Measurements from ENCODE around the gene PCNT. TPM values are rescaled to one million over a fixed set of nuclear protein-coding genes. Genes with fewer than 3 reads are reported as not detected.

PCNT gene
- total RNA-seq, 6 donors from 2014 or later = 24.9 to 130 (median 44.4) TPM

GRCh38 chr21:46329796-46330195, 5.8 kb downstream of the PCNT start:
- Histone ChIP-seq H3K27ac (no peak overlapping the region), H3K4me1 (peaks cover 6 to 10% (median 9%) of the 10 kb centered on the region in 4 donors), H3K4me3 (no peak overlapping the region), H3K36me3 (peaks cover 0 to 45% (median 14%) of the 10 kb centered on the region in 4 donors), H3K9me3 (no peaks in the 10 kb centered on the region), H3K27me3 (no peaks in the 10 kb centered on the region)
- no peak for DNase-seq
- TF ChIP-seq, protein P1, sequence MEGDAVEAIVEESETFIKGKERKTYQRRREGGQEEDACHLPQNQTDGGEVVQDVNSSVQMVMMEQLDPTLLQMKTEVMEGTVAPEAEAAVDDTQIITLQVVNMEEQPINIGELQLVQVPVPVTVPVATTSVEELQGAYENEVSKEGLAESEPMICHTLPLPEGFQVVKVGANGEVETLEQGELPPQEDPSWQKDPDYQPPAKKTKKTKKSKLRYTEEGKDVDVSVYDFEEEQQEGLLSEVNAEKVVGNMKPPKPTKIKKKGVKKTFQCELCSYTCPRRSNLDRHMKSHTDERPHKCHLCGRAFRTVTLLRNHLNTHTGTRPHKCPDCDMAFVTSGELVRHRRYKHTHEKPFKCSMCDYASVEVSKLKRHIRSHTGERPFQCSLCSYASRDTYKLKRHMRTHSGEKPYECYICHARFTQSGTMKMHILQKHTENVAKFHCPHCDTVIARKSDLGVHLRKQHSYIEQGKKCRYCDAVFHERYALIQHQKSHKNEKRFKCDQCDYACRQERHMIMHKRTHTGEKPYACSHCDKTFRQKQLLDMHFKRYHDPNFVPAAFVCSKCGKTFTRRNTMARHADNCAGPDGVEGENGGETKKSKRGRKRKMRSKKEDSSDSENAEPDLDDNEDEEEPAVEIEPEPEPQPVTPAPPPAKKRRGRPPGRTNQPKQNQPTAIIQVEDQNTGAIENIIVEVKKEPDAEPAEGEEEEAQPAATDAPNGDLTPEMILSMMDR (IDR thresholded peaks at IDR 0.05) = no peak
- no peak for TF ChIP-seq EP300 (IDR thresholded peaks at IDR 0.05)
- TF ChIP-seq POLR2A (IDR thresholded peaks at IDR 0.05) = no peak
- no peak for TF ChIP-seq POLR2AphosphoS5 (IDR thresholded peaks at IDR 0.05)
- no peak for ATAC-seq (ENCODE audit: low FRiP score in 2 of 2)
- WGBS, 2 donors = 94 to 96% methylated on average over 2 of the region's 2 CpGs

GRCh38 chr21:46334351-46335140, 10.6 kb downstream of the PCNT start:
- Histone ChIP-seq H3K4me1 (no peaks in the 10 kb centered on the region), H3K36me3 (peaks cover 6 to 71% (median 36%) of the 10 kb centered on the region in 4 donors), H3K4me3 (no peak overlapping the region), H3K27ac (no peak overlapping the region), H3K27me3 (no peaks in the 10 kb centered on the region), H3K9me3 (no peaks in the 10 kb centered on the region)
- no peak for TF ChIP-seq POLR2A (IDR thresholded peaks at IDR 0.05)
- no peak for TF ChIP-seq POLR2AphosphoS5 (IDR thresholded peaks at IDR 0.05)
- TF ChIP-seq, protein P1 (IDR thresholded peaks at IDR 0.05) = no peak
- ATAC-seq (ENCODE audit: low FRiP score in 2 of 2) (no peak), DNase-seq (no peak)
- WGBS, 2 donors = 93 to 98% methylated on average over 10 to 12 of the region's 12 CpGs

- Histone ChIP-seq H3K4me1 (no peaks in the 10 kb centered on the region), H3K9me3 (no peaks in the 10 kb centered on the region), H3K4me3 (no peak overlapping the region), H3K36me3 (peaks cover 6 to 73% (median 39%) of the 10 kb centered on the region in 4 donors), H3K27ac (no peak overlapping the region), H3K27me3 (no peaks in the 10 kb centered on the region)
- WGBS, 2 donors = 85 to 95% methylated on average over 1 to 3 of the region's 3 CpGs
- no peak for DNase-seq
- TF ChIP-seq POLR2A (IDR thresholded peaks at IDR 0.05) = no peak
- no peak for TF ChIP-seq POLR2AphosphoS5 (IDR thresholded peaks at IDR 0.05)
- TF ChIP-seq EP300 (IDR thresholded peaks at IDR 0.05) = no peak
- TF ChIP-seq, protein P1 (IDR thresholded peaks at IDR 0.05) = no peak
- no peak for ATAC-seq (ENCODE audit: low FRiP score in 2 of 2)
Measured at GRCh38 chr21:46336603-46337002, 12.6 kb downstream of the PCNT start.

DNA sequence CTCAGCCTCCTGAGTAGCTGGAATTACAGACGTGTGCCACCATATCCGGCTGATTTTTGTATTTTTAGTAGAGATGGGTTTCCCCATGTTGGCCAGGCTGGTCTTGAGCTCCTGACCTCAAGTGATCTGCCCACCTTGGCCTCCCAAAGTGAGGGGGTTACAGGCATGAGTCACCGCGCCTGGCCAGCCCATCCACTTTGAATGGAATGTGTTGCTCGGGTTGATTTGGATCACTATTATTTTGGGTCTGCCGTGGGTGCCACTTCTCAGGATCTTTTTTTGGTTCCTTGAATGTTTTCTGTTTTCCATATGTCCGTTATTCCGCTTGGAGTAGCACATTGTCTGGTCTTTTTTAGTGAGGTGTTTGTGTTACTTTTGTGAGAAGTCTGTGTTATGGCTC, 17.0 kb downstream of the PCNT start:
- no peak for TF ChIP-seq EP300 (IDR thresholded peaks at IDR 0.05)
- TF ChIP-seq, protein P1 (IDR thresholded peaks at IDR 0.05) = no peak
- TF ChIP-seq POLR2A (IDR thresholded peaks at IDR 0.05) = no peak
- TF ChIP-seq POLR2AphosphoS5 (IDR thresholded peaks at IDR 0.05) = no peak
- Histone ChIP-seq H3K9me3 (no peaks in the 10 kb centered on the region), H3K4me3 (no peak overlapping the region), H3K4me1 (no peaks in the 10 kb centered on the region), H3K27ac (no peak overlapping the region), H3K27me3 (no peaks in the 10 kb centered on the region), H3K36me3 (peaks cover 7 to 58% (median 32%) of the 10 kb centered on the region in 4 donors)
- ATAC-seq (ENCODE audit: low FRiP score in 2 of 2) (no peak), DNase-seq (no peak)
- 94 to 95% methylated on average over 8 of the region's 8 CpGs for WGBS, 2 donors
